ENCODE results near the gene FLNC. TPM values are rescaled to one million over a fixed set of nuclear protein-coding genes. Genes with fewer than 3 reads are reported as not detected.

Gene FLNC
- total RNA-seq, 1 donor from 2014 or later, result 2.0 TPM

- no peak for ATAC-seq
These were observed 15.3 kb downstream of the FLNC start for GRCh38 chr7:128845475-128845874.

- no peak for ATAC-seq
These were observed 15.8 kb downstream of the FLNC start for GRCh38 chr7:128845987-128846386.

GRCh38 chr7:128846781-128847444 is 16.7 kb downstream of the FLNC start:
- no peak for ATAC-seq

GRCh38 chr7:128847721-128848211 is 17.6 kb downstream of the FLNC start:
- no peak for ATAC-seq

GRCh38 chr7:128848289-128849155 is 18.3 kb downstream of the FLNC start:
- no peak for ATAC-seq

- no peak for ATAC-seq
These were observed 18.9 kb downstream of the FLNC start for GRCh38 chr7:128849156-128849515.

- no peak for ATAC-seq
These were observed 19.7 kb downstream of the FLNC start for GRCh38 chr7:128849804-128850490.

GRCh38 chr7:128852537-128853254 is 22.5 kb downstream of the FLNC start:
- ATAC-seq, result no peak

GRCh38 chr7:128853799-128854198 is 23.6 kb downstream of the FLNC start:
- no peak for ATAC-seq

GRCh38 chr7:128854396-128854795 is 24.2 kb downstream of the FLNC start:
- ATAC-seq, result no peak

GRCh38 chr7:128855559-128855958 is 25.4 kb downstream of the FLNC start:
- peak; percentile 7 for ATAC-seq

- ATAC-seq, result no peak
These were observed 26.0 kb downstream of the FLNC start for GRCh38 chr7:128856001-128856718.

- ATAC-seq, result no peak
These were observed 28.4 kb downstream of the FLNC start for GRCh38 chr7:128858380-128859231.

GRCh38 chr7:128859232-128860157 is 29.3 kb downstream of the FLNC start:
- no peak for ATAC-seq

GRCh38 chr7:128860158-128861073 is 30.2 kb downstream of the FLNC start:
- ATAC-seq, result no peak

- no peak for ATAC-seq
These were observed 31.9 kb downstream of the FLNC start for GRCh38 chr7:128861957-128862570.

GRCh38 chr7:128862571-128863432 is 32.6 kb downstream of the FLNC start, which contains the start of gene ATP6V1F:
Gene ATP6V1F, plus strand, starts transcription at chr7:128862856. Its CDS starts 49 bp downstream, at chr7:128862905.
- peak; percentile 93 for ATAC-seq
